Esophagus squamous epithelium (tissue), 5 donors: ENCODE measurements around the gene MPPED2. TPM values are rescaled to one million over a fixed set of nuclear protein-coding genes. Genes with fewer than 3 reads are reported as not detected.

Source experiments
- DNase-seq: peaks from one replicate; lab custom pipeline; 2025; lab: John Stamatoyannopoulos, UW
- H3K27ac ChIP-seq, 4 donors: fragments of 200-600 bp; sonication (generic); one replicate each; pipeline ENCODE4 v1.5.1; 2016 to 2019; ENCODE audit warnings: mild to moderate bottlenecking in 1 of 4
- H3K27me3 ChIP-seq, 4 donors: fragments of 200-600 bp; sonication (generic); 1 replicate in 3 of 4; 2 replicates in 1 of 4; pipeline versions ENCODE4 v1.5.1 to v1.6.0; 2017 to 2021; ENCODE audit warnings: antibody characterized with exemption in 1 of 4
- H3K36me3 ChIP-seq, 3 donors: fragments of 200-600 bp; sonication (generic); one replicate each; pipeline ENCODE4 v1.5.1; 2016 to 2019
- H3K4me1 ChIP-seq, 3 donors: fragments of 200-600 bp; sonication (generic); one replicate each; pipeline ENCODE4 v1.5.1; 2017 to 2019
- H3K4me3 ChIP-seq, 4 donors: fragments of 200-600 bp; sonication (generic); 1 replicate in 3 of 4; 2 replicates in 1 of 4; pipeline ENCODE4 v1.5.1; 2016 to 2019; ENCODE audit warnings: mild to moderate bottlenecking in 2 of 4, moderate library complexity in 1 of 4
- H3K9me3 ChIP-seq, 3 donors: fragments of 200-600 bp; sonication (generic); one replicate each; pipeline ENCODE4 v1.5.1; 2016 to 2019
- POLR2A ChIP-seq, 4 donors: fragments of 450-650 bp; IDR thresholded peaks; one replicate each; pipeline ENCODE4 v1.6.1; 2017; ENCODE audit warnings: antibody characterized with exemption in 4 of 4, mild to moderate bottlenecking in 4 of 4, moderate library complexity in 3 of 4
- WGBS, 2 donors: methylation state at CpG; one replicate each; pipeline ENCODE4 v1.1.5; 2018; 5-methylcytosine and 5-hydroxymethylcytosine counted together
- intact Hi-C: fragments of 100-400 bp; cut with DNase I; formaldehyde crosslinking; loops from one replicate; pipeline ENCODE4 v1.15.0; 2022
- total RNA-seq, 4 donors: library from RNA; depleted of rRNA; stranded (reverse); fragments of >200 nt; gene quantifications; one replicate each; pipeline ENCODE4 v1.1.0, GENCODE V29; 2016
- TF ChIP-seq, protein P1 (sequence below), 6 experiments: fragments of 450-650 bp in 4 of 6; fragments of 200-600 bp in 2 of 6; sonication (generic) in 2 of 6; IDR thresholded peaks; one replicate each; pipeline ENCODE4 v1.5.1; 2016 to 2019; ENCODE audit warnings: antibody characterized with exemption in 6 of 6, mild to moderate bottlenecking in 4 of 6, moderate library complexity in 4 of 6
- donor health status: DM: yes; HTN: yes; CAD: no.

MPPED2 gene
- total RNA-seq, 4 donors from 2014 or later, result 0.49 to 3.2 (median 1.8) TPM

GRCh38 chr11:30481330-30481729 lies 104.8 kb downstream of the MPPED2 start:
- intact Hi-C loops, result no loop called here
- H3K27ac ChIP-seq, result peak overlapping the region in 3 of 4 donors; percentile 10 to 68 (median 35)

DNA sequence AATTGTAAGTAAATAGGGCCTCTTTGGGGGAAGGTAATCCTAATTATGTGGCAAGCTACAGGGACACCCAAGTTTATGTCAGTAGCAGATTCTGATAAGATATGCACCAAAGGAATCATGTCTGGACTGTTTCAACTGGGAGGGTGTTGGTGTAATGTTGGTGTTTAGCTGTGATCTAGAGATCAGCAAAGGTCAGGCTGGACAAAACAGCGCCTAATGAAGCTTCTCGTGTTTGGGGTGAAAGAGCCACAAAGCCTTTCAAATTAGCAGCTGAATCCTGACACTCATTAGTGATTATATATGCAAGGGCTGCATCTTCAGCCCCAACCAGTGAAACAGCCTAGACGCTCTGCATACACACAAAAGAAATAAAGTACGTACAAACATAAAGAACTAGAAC lies 106.3 kb downstream of the MPPED2 start:
- H3K4me1 ChIP-seq, result peaks cover 0 to 28% (median 0%) of the 10 kb centered on the region in 3 donors
- H3K27me3 ChIP-seq, result no peaks in the 10 kb centered on the region
- no peak overlapping the region for H3K27ac ChIP-seq
- no peak overlapping the region for H3K4me3 ChIP-seq
- H3K36me3 ChIP-seq, result no peaks in the 10 kb centered on the region
- TF ChIP-seq, protein P1, sequence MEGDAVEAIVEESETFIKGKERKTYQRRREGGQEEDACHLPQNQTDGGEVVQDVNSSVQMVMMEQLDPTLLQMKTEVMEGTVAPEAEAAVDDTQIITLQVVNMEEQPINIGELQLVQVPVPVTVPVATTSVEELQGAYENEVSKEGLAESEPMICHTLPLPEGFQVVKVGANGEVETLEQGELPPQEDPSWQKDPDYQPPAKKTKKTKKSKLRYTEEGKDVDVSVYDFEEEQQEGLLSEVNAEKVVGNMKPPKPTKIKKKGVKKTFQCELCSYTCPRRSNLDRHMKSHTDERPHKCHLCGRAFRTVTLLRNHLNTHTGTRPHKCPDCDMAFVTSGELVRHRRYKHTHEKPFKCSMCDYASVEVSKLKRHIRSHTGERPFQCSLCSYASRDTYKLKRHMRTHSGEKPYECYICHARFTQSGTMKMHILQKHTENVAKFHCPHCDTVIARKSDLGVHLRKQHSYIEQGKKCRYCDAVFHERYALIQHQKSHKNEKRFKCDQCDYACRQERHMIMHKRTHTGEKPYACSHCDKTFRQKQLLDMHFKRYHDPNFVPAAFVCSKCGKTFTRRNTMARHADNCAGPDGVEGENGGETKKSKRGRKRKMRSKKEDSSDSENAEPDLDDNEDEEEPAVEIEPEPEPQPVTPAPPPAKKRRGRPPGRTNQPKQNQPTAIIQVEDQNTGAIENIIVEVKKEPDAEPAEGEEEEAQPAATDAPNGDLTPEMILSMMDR (IDR thresholded peaks at IDR 0.05), result no peak
- no peak for TF ChIP-seq POLR2A (IDR thresholded peaks at IDR 0.05)
- WGBS, 2 donors, result 85 to 87% methylated on average over 4 of the region's 4 CpGs
- H3K9me3 ChIP-seq, result no peaks in the 10 kb centered on the region
- intact Hi-C loops, result no loop called here
- no peak for DNase-seq

More at GRCh38 chr11:30481330-30481729, 104.8 kb downstream of the MPPED2 start:
- no peaks in the 10 kb centered on the region for H3K36me3 ChIP-seq
- WGBS, 2 donors, result 8 to 34% methylated on average over 5 of the region's 5 CpGs
- no peak overlapping the region for H3K4me3 ChIP-seq
- no peaks in the 10 kb centered on the region for H3K27me3 ChIP-seq
- no peaks in the 10 kb centered on the region for H3K9me3 ChIP-seq
- DNase-seq, result no peak
- peaks cover 0 to 28% (median 0%) of the 10 kb centered on the region in 3 donors for H3K4me1 ChIP-seq
- TF ChIP-seq, protein P1 (IDR thresholded peaks at IDR 0.05), result no peak
- no peak for TF ChIP-seq POLR2A (IDR thresholded peaks at IDR 0.05)

- intact Hi-C loops, result no loop called here
- no peak overlapping the region for H3K4me3 ChIP-seq
- H3K9me3 ChIP-seq, result no peaks in the 10 kb centered on the region
- no peaks in the 10 kb centered on the region for H3K27me3 ChIP-seq
- 51 to 58% methylated on average over 3 of the region's 3 CpGs for WGBS, 2 donors
- no peaks in the 10 kb centered on the region for H3K36me3 ChIP-seq
- DNase-seq, result no peak
- no peak overlapping the region for H3K27ac ChIP-seq
- H3K4me1 ChIP-seq, result peaks cover 0 to 28% (median 0%) of the 10 kb centered on the region in 3 donors
- TF ChIP-seq POLR2A (IDR thresholded peaks at IDR 0.05), result no peak
- TF ChIP-seq, protein P1 (IDR thresholded peaks at IDR 0.05), result no peak
Observed at GRCh38 chr11:30478923-30479322, 107.2 kb downstream of the MPPED2 start.

GRCh38 chr11:30477061-30477460 lies 109.1 kb downstream of the MPPED2 start:
- peaks cover 0 to 18% (median 0%) of the 10 kb centered on the region in 3 donors for H3K4me1 ChIP-seq
- no peaks in the 10 kb centered on the region for H3K9me3 ChIP-seq
- intact Hi-C loops, result no loop called here
- H3K4me3 ChIP-seq, result no peak overlapping the region
- no peaks in the 10 kb centered on the region for H3K36me3 ChIP-seq
- H3K27ac ChIP-seq, result no peak overlapping the region
- no peaks in the 10 kb centered on the region for H3K27me3 ChIP-seq
- no peak for DNase-seq
- TF ChIP-seq POLR2A (IDR thresholded peaks at IDR 0.05), result no peak
- TF ChIP-seq, protein P1 (IDR thresholded peaks at IDR 0.05), result no peak

- WGBS, 2 donors, result 71 to 78% methylated on average over 4 of the region's 4 CpGs
- Histone ChIP-seq H3K4me1 (no peaks in the 10 kb centered on the region), H3K27me3 (no peaks in the 10 kb centered on the region), H3K4me3 (no peak overlapping the region), H3K27ac (no peak overlapping the region), H3K9me3 (no peaks in the 10 kb centered on the region), H3K36me3 (no peaks in the 10 kb centered on the region)
- no peak for DNase-seq
- intact Hi-C loops, result no loop called here
- TF ChIP-seq, protein P1 (IDR thresholded peaks at IDR 0.05), result no peak
- TF ChIP-seq POLR2A (IDR thresholded peaks at IDR 0.05), result no peak
Observed at GRCh38 chr11:30474151-30474954, 111.8 kb downstream of the MPPED2 start.
